Measurements from ENCODE around the gene PRKRIP1.
"Not testable (repeated sequence)": the region's sequence is repeated elsewhere in the genome, so short reads cannot be mapped to it uniquely, and the experiment has no call there.

PRKRIP1 gene

GRCh38 chr7:102460467-102460866, 64.3 kb downstream of the PRKRIP1 start:
- no peak for DNase-seq

- peak in 2 of 3 donors; percentile 22 to 27 for DNase-seq
These were observed 67.8 kb downstream of the PRKRIP1 start for GRCh38 chr7:102463841-102464576.

GRCh38 chr7:102464577-102465280, 68.6 kb downstream of the PRKRIP1 start, which contains the start of the genes ALKBH4 and LRWD1:
ALKBH4 (minus strand) TSS chr7:102464863; CDS start chr7:102464836, 27 bp downstream.
LRWD1 (plus strand) TSS chr7:102464984; CDS start chr7:102465081, 97 bp downstream.
- peak; percentile 99 to 100 (median 99) for DNase-seq

GRCh38 chr7:102466097-102466496, 69.9 kb downstream of the PRKRIP1 start:
- DNase-seq, result no peak

- no peak for DNase-seq
These were observed 71.7 kb downstream of the PRKRIP1 start for GRCh38 chr7:102467581-102468477.

- no peak for DNase-seq
These were observed 72.6 kb downstream of the PRKRIP1 start for GRCh38 chr7:102468478-102469350.

GRCh38 chr7:102469351-102469971, 73.3 kb downstream of the PRKRIP1 start:
- no peak for DNase-seq

GRCh38 chr7:102469972-102470825, 74.0 kb downstream of the PRKRIP1 start:
- no peak for DNase-seq

GRCh38 chr7:102471791-102472125, 75.6 kb downstream of the PRKRIP1 start:
- no peak for DNase-seq

- no peak for DNase-seq
These were observed 76.2 kb downstream of the PRKRIP1 start for GRCh38 chr7:102472126-102473041.

GRCh38 chr7:102473271-102473991, 77.3 kb downstream of the PRKRIP1 start:
- DNase-seq, result no peak

GRCh38 chr7:102474116-102474515, 78.0 kb downstream of the PRKRIP1 start:
- DNase-seq, result not testable (repeated sequence)

- not testable (repeated sequence) for DNase-seq
These were observed 78.7 kb downstream of the PRKRIP1 start for GRCh38 chr7:102474736-102475435.

All from suppressor macrophage treated with lipopolysaccharide for 1 hour (primary cell).